ENCODE results near the gene STRIP1. TPM values are rescaled to one million over a fixed set of nuclear protein-coding genes. Genes with fewer than 3 reads are reported as not detected.

STRIP1 gene
- total RNA-seq, 1 donor from 2014 or later = 20.0 TPM

GRCh38 chr1:110003747-110004428, 30.5 kb upstream of the STRIP1 start:
- Histone ChIP-seq H3K4me1 (peaks cover 0 to 18% of the 10 kb centered on the region in 2 donors), H3K4me3 (peak overlapping the region in 1 of 2 donors; percentile 12), H3K27ac (peak overlapping the region; percentile 59 to 61), H3K36me3 (peaks cover 0 to 2% of the 10 kb centered on the region in 2 donors), H3K9me3 (no peaks in the 10 kb centered on the region), H3K27me3 (no peaks in the 10 kb centered on the region)
- peak; percentile 61 to 87 for DNase-seq (ENCODE audit: low spot score in 2 of 2)
- TF ChIP-seq CTCF (IDR thresholded peaks at IDR 0.05) = no peak
- intact Hi-C loops (cut with DNase I) = no loop called here

- H3K27me3 ChIP-seq = no peaks in the 10 kb centered on the region
- H3K4me1 ChIP-seq = peaks cover 0 to 18% of the 10 kb centered on the region in 2 donors
- peak overlapping the region in 1 of 2 donors; percentile 12 for H3K4me3 ChIP-seq
- TF ChIP-seq CTCF (IDR thresholded peaks at IDR 0.05) = no peak
- no peak for DNase-seq (ENCODE audit: low spot score in 2 of 2)
- peaks cover 7 to 9% of the 10 kb centered on the region in 2 donors for H3K36me3 ChIP-seq
- H3K9me3 ChIP-seq = no peaks in the 10 kb centered on the region
- intact Hi-C loops (cut with DNase I) = no loop called here
- peak overlapping the region; percentile 59 to 61 for H3K27ac ChIP-seq
These were observed 29.8 kb upstream of the STRIP1 start for GRCh38 chr1:110004583-110004982.

- Histone ChIP-seq H3K4me3 (no peak overlapping the region), H3K9me3 (no peaks in the 10 kb centered on the region), H3K4me1 (peaks cover 0 to 18% of the 10 kb centered on the region in 2 donors), H3K27ac (no peak overlapping the region), H3K36me3 (peaks cover 20 to 23% of the 10 kb centered on the region in 2 donors), H3K27me3 (no peaks in the 10 kb centered on the region)
- DNase-seq (ENCODE audit: low spot score in 2 of 2) = no peak
- no peak for TF ChIP-seq CTCF (IDR thresholded peaks at IDR 0.05)
- intact Hi-C loops (cut with DNase I) = no loop called here
These were observed 28.5 kb upstream of the STRIP1 start for GRCh38 chr1:110005971-110006370.

- H3K27ac ChIP-seq = no peak overlapping the region
These were observed 27.9 kb upstream of the STRIP1 start for GRCh38 chr1:110006516-110006915.

GRCh38 chr1:110007046-110007830, 27.2 kb upstream of the STRIP1 start:
- intact Hi-C loops (cut with DNase I) = no loop called here
- Histone ChIP-seq H3K4me1 (peaks cover 0 to 18% of the 10 kb centered on the region in 2 donors), H3K36me3 (peaks cover 31 to 36% of the 10 kb centered on the region in 2 donors), H3K4me3 (no peak overlapping the region), H3K9me3 (no peaks in the 10 kb centered on the region), H3K27me3 (no peaks in the 10 kb centered on the region), H3K27ac (no peak overlapping the region)
- DNase-seq (ENCODE audit: low spot score in 2 of 2) = no peak
- TF ChIP-seq CTCF (IDR thresholded peaks at IDR 0.05) = no peak

More at GRCh38 chr1:110006516-110006915, 27.9 kb upstream of the STRIP1 start:
- TF ChIP-seq CTCF (IDR thresholded peaks at IDR 0.05) = no peak
- H3K4me3 ChIP-seq = no peak overlapping the region
- DNase-seq (ENCODE audit: low spot score in 2 of 2) = no peak
- intact Hi-C loops (cut with DNase I) = no loop called here
- no peaks in the 10 kb centered on the region for H3K9me3 ChIP-seq
- peaks cover 0 to 18% of the 10 kb centered on the region in 2 donors for H3K4me1 ChIP-seq
- H3K36me3 ChIP-seq = peaks cover 26 to 29% of the 10 kb centered on the region in 2 donors
- no peaks in the 10 kb centered on the region for H3K27me3 ChIP-seq

All from ascending aorta (tissue), 2 donors.